ENCODE measurements around the gene PCSK5.

Gene PCSK5

GRCh38 chr9:75939536-75940111 is 49.2 kb downstream of the PCSK5 start:
- no peak overlapping the region for H3K27ac ChIP-seq
- in situ Hi-C loops (cut with HindIII; ENCODE audit: low pct_ligation_motif_present, low sequenced_read_pairs), result no loop called here
- H3K27me3 ChIP-seq (replicated peaks), result no peaks in the 10 kb centered on the region
- no peak for DNase-seq
- no peak for TF ChIP-seq CTCF (IDR thresholded peaks at IDR 0.05; ENCODE audit: low read depth, low read length, missing control alignments)
- no peaks in the 10 kb centered on the region for H3K36me3 ChIP-seq (replicated peaks)
- no peak overlapping the region for H3K4me3 ChIP-seq (ENCODE audit: low read depth, low read length)

- Histone ChIP-seq H3K27ac (no peak overlapping the region), H3K27me3 (replicated peaks) (no peaks in the 10 kb centered on the region), H3K36me3 (replicated peaks) (no peaks in the 10 kb centered on the region), H3K4me3 (ENCODE audit: low read depth, low read length) (no peak overlapping the region)
- in situ Hi-C loops (cut with HindIII; ENCODE audit: low pct_ligation_motif_present, low sequenced_read_pairs), result no loop called here
- no peak for TF ChIP-seq CTCF (IDR thresholded peaks at IDR 0.05; ENCODE audit: low read depth, low read length, missing control alignments)
- no peak for DNase-seq
Measured at GRCh38 chr9:75941066-75941465, 50.6 kb downstream of the PCSK5 start.

GRCh38 chr9:75941577-75942311 is 51.3 kb downstream of the PCSK5 start:
- Histone ChIP-seq H3K4me3 (ENCODE audit: low read depth, low read length) (no peak overlapping the region), H3K27me3 (replicated peaks) (no peaks in the 10 kb centered on the region), H3K27ac (no peak overlapping the region), H3K36me3 (replicated peaks) (no peaks in the 10 kb centered on the region)
- in situ Hi-C loops (cut with HindIII; ENCODE audit: low pct_ligation_motif_present, low sequenced_read_pairs), result no loop called here
- no peak for TF ChIP-seq CTCF (IDR thresholded peaks at IDR 0.05; ENCODE audit: low read depth, low read length, missing control alignments)
- DNase-seq, result no peak

- Histone ChIP-seq H3K36me3 (replicated peaks) (no peaks in the 10 kb centered on the region), H3K27ac (no peak overlapping the region), H3K27me3 (replicated peaks) (no peaks in the 10 kb centered on the region), H3K4me3 (ENCODE audit: low read depth, low read length) (no peak overlapping the region)
- DNase-seq, result no peak
- in situ Hi-C loops (cut with HindIII; ENCODE audit: low pct_ligation_motif_present, low sequenced_read_pairs), result no loop called here
- TF ChIP-seq CTCF (IDR thresholded peaks at IDR 0.05; ENCODE audit: low read depth, low read length, missing control alignments), result no peak
Measured at GRCh38 chr9:75946766-75947165, 56.3 kb downstream of the PCSK5 start.

- no peak overlapping the region for H3K4me3 ChIP-seq (ENCODE audit: low read depth, low read length)
- in situ Hi-C loops (cut with HindIII; ENCODE audit: low pct_ligation_motif_present, low sequenced_read_pairs), result no loop called here
- H3K27me3 ChIP-seq (replicated peaks), result no peaks in the 10 kb centered on the region
- no peak overlapping the region for H3K27ac ChIP-seq
- DNase-seq, result no peak
- no peak for TF ChIP-seq CTCF (IDR thresholded peaks at IDR 0.05; ENCODE audit: low read depth, low read length, missing control alignments)
- no peaks in the 10 kb centered on the region for H3K36me3 ChIP-seq (replicated peaks)
Measured at GRCh38 chr9:75947233-75947632, 56.8 kb downstream of the PCSK5 start.
